HG03135 (cell line): ENCODE measurements around the gene SPDYE17.
"Not testable (repeated sequence)": the region's sequence is repeated elsewhere in the genome, so short reads cannot be mapped to it uniquely, and the experiment has no call there.

Experiments used
- ATAC-seq: cut with Tn5 transposase; IDR thresholded peaks from one replicate; pipeline ENCODE4 v1.9.1; 2021; ENCODE audit warnings: mild to moderate bottlenecking, moderate library complexity; ENCODE audit not compliant: unreplicated experiment

SPDYE17 gene

GRCh38 chr7:77032261-77032660 lies at the start of gene SPDYE17:
SPDYE17 (minus strand) TSS chr7:77032361; CDS start chr7:77030570, 1,791 bp downstream.
- not testable (repeated sequence) for ATAC-seq

- ATAC-seq: not testable (repeated sequence)
These were observed 48.1 kb upstream of the SPDYE17 start for GRCh38 chr7:77080236-77080635.

DNA sequence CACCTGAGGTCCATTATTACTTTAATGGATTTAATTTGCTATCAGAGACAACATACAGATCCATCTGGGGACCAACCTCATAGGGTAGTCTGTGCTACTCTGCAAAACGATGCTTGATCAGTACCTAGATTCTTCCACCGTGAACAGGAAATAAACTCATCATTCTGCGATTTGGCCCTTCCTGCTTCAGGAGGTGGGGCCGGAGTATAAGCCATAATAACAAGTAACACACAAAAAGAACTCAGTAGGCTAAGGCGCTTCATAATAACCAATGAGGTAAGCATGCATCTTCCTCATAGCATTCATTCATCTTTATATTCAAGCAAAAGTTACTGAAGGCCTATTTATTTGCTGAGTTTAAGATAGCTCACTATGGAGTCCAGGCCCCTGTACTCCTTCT lies 47.5 kb upstream of the SPDYE17 start:
- ATAC-seq: not testable (repeated sequence)

- ATAC-seq: not testable (repeated sequence)
These were observed 47.0 kb upstream of the SPDYE17 start for GRCh38 chr7:77079112-77079511.

GRCh38 chr7:77077060-77077459 lies 44.9 kb upstream of the SPDYE17 start:
- ATAC-seq: not testable (repeated sequence)

DNA sequence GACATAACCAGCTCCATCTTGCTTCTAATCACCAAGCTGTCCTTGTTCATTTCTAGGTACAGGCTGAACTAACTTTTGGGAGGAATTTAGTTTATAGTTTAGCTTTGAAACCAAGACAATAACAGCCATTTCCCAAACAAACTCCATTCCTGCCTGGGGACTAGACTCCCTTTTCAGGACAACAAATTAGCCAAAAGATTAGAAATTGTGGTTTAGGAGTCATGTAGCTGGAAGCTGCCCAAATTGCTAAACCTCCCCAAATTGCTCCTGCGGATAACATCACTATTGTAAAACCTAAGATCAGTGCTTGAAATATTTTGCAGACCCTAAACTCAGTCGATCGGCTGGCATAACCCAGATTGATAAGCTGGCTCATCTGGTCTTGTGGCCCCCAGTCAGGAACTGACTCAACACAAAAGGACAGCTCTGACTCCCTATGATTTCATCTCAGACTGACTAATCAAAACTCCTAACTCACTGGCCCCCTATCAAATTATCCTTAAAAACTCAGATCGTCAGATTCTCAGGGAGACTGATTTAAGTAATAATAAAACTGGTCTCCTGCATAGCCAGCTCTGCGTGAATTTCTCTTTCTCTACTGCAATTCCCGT lies 42.7 kb upstream of the SPDYE17 start:
- not testable (repeated sequence) for ATAC-seq

- ATAC-seq: not testable (repeated sequence)
These were observed 38.9 kb upstream of the SPDYE17 start for GRCh38 chr7:77071108-77071507.

DNA sequence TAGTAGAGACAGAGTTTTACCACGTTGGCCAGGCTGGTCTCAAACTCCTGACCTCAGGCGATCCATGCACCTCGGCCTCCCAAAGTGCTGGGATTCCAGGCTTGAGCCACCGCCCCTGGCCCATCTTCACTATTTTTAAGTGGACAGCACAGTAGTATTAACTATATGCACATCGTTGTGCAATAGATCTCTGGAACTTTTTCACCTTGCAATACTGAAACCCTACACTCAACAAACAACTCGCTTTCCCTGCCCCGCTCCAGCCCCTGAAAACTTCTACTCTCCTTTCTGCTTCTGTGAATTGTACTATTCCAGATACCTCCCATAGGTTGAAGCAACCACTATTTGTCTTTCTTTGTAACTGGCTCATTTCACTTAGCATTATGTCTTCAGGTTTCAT lies 33.7 kb upstream of the SPDYE17 start:
- ATAC-seq: not testable (repeated sequence)

DNA sequence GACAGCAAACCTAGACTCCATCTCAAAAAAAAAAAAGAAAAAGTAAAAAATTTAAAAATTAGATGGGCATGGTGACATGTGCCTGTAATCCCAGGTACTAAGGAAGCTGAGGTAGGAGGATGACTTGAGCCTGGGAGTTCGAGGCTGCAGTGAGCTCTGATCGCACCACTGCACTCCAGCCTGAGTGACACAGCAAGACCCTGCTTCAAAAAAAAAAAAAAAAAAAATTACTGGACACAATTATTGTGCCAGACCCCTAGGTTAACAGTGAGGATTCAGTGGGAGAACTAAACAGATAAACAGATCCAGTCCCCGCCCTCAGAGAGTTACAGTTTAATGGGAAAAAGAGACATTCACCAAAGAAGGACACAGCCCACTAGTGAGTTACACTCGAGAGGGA lies 31.6 kb upstream of the SPDYE17 start:
- ATAC-seq: not testable (repeated sequence)

DNA sequence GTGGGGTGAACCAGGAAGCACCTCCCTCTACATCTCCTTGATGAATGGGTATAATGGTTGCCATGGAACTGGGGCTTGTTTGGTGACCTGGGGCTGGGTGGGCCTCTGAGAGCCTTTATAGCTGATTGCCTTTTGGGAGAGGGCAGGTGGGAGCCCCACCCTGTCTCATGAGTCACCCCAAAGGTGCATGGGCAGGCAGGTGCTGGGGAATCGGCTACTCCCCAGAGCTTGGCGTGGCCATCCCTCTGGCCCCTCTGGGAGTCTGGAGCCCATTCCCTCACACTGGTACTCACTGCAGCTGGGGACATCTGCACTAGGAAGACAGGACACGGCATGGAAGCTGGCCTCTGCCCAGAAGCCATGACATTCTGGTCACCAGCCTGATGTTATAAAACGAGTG lies 30.4 kb upstream of the SPDYE17 start, which contains the start of gene SPDYE18:
TSS of gene SPDYE18 (minus strand) at position 2 of the 400 bp plus-strand sequence. CDS start 2,046 bp downstream, outside the sequence.
- not testable (repeated sequence) for ATAC-seq

- not testable (repeated sequence) for ATAC-seq
These were observed 5.8 kb downstream of the SPDYE17 start for GRCh38 chr7:77026349-77026748.

DNA sequence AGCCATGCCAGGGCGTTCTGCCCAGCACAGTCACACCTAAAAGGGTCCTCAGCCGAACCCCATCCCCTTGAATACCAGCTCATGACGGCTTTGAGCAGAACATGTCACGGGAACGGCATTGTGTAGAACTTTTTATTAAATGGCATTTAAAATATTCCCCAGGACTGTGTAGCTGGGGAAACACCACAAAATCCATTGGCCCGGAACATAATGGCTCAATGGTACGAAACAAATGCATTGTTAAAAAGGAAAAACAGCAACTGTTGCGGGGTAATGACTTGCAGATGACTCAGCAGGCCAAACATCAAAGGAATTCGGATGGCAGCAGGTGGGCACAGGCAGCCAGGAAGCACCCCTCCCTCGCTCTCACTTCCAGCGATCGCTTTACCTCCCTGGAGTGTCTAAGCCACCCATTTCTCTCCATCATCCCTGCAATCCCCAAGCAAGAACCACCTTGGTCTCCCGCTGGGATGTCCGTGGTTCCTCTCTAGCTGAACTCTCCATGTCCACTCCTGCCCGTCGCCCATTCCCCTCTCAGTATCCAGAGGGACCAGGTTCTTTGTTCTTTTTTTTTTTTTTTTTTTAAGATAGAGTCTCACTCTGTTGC lies 22.0 kb downstream of the SPDYE17 start:
- ATAC-seq: not testable (repeated sequence)

GRCh38 chr7:77008000-77008399 lies 24.2 kb downstream of the SPDYE17 start:
- not testable (repeated sequence) for ATAC-seq

GRCh38 chr7:77006127-77007110 lies 25.7 kb downstream of the SPDYE17 start:
- ATAC-seq: not testable (repeated sequence)

DNA sequence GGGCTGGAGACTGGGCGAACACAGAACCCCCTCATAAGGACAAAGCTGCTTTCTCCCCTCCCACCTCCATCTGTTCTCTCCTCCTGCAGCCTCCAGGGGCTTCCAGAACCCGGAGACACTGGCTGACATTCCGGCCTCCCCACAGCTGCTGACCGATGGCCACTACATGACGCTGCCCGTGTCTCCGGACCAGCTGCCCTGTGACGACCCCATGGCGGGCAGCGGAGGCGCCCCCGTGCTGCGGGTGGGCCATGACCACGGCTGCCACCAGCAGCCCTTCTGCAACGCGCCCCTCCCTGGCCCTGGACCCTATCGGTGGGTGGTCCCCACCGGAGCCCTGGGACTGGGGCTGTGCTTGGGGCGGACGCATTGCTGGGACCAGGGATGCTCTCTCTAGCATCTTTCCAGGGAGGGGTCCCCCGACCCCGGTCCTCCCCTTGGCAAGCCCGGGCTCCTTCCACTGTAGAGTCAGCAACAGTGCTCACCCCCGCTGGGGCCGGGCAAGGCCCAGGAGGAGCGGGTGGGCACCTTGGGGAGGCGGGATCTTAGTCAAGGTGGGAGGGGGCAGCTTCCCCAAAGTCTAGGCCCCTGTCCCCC lies 26.6 kb downstream of the SPDYE17 start:
- ATAC-seq: not testable (repeated sequence)

DNA sequence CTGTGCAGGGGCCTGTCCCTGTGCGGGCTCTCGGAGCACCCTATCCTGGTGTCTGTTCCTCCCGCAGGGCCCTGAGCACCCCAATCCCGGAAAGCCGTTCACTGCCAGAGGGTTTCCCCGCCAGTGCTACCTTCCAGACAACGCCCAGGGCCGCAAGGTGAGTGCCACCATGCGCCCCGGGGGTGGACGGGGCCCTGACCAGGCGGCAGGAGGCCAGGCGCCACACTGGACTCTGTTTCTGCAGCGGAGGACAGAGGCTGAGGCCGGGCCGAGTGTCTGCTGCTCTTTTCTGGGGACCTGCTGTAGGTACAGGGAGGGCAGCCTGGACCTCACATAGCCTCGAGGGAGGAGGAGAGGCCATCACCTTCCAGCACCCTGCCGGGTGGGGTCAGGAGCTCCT lies 28.0 kb downstream of the SPDYE17 start:
- ATAC-seq: not testable (repeated sequence)

DNA sequence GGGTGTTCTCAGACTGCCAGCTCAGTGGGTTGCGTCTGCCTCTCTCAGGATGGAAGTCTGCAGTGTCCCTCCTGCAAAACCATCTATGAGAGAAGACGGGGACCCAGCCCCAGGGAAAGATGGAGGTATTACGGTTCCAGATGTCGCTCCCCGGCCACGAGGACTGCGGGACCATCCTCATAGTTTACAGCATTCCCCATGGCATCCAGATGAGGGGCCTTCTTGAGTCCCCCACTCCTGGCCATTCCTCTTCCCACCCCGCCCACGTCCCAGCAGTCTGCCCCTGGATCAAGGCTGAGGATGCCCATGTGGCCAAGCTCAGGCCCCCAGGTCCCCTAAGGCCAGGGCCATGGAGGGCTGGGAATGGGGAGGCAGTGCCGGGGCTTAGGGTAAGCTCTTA lies 28.9 kb downstream of the SPDYE17 start:
- ATAC-seq: not testable (repeated sequence)

GRCh38 chr7:77002678-77003233 lies 29.4 kb downstream of the SPDYE17 start:
- ATAC-seq: not testable (repeated sequence)

- not testable (repeated sequence) for ATAC-seq
These were observed 30.1 kb downstream of the SPDYE17 start for GRCh38 chr7:77002104-77002503.

DNA sequence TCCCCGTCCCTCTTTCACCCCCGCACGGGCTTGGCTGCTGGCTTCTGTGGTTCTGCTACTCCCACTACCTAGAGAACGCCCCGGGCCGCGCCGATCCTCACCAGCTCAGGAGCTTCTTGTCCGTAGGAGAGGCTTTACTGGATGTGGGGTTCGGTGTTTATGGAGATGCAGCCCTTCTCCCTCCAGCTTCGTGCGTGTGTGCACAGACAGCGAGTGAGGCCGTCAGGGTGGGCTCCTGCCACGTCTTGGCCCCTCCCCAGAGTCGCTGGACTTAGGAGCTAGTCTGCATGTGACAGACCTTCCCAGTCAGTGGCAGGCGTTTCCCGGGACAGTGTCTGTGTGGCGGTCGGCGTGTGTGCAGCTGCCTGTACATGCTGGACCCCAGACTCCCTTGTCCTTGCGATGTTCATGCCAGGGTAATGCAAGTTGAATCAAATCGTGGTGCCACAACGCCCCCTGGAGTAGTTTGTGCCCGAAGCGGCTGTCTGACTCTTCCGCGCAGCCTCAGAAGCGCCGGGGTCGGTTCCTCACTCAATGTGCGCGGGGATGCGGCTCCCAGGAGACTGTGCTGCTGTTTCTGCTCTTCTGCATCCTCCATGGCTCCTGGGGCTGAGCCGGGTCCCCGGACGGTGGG lies 32.6 kb downstream of the SPDYE17 start:
- not testable (repeated sequence) for ATAC-seq
